ENCODE measurements around the gene RPF1. TPM values are rescaled to one million over a fixed set of nuclear protein-coding genes. Genes with fewer than 3 reads are reported as not detected.

Gene RPF1
- total and polyA plus RNA-seq, 10 of the 15 experiments (the other 5 are each of a cell fraction or from before 2014, with no cell fraction given) = 37.0 to 97.5 (median 56.2) TPM

GRCh38 chr1:84488107-84488506 lies 9.0 kb downstream of the RPF1 start:
- H3K4me3 ChIP-seq = no peak overlapping the region
- no peak overlapping the region for H3K27ac ChIP-seq (ENCODE audit: control insufficient read depth, insufficient read depth)
- POLR2A ChIA-PET = no interaction called here
- no peak overlapping the region for H2AFZ ChIP-seq (ENCODE audit: control insufficient read depth, low read depth, low read length)
- in situ Hi-C loops (cut with MboI) (no loop called here), intact Hi-C loops (cut with micrococcal nuclease; ENCODE audit: unreplicated experiment) (no loop called here)
- peaks cover 0 to 22% of the 10 kb centered on the region in 2 experiments; a peak in 2 of 4 replicates for H3K36me3 ChIP-seq (ENCODE audit: control insufficient read depth in 2 of 2, insufficient read depth in 2 of 2, low read length in 1 of 2)
- ATAC-seq (no peak), DNase-seq (ENCODE audit: low read depth, low spot score) (no peak), FAIRE-seq (no peak)
- no peaks in the 10 kb centered on the region; the same call in 1 of the 2 replicates for H3K4me1 ChIP-seq (ENCODE audit: control insufficient read depth, insufficient read depth, low read length)
- no peaks in the 10 kb centered on the region for H4K20me1 ChIP-seq (ENCODE audit: control insufficient read depth, insufficient read depth)
- SMC1A ChIA-PET (ENCODE audit: uncharacterized antibody, unreplicated experiment) = interaction anchor here (1.1 kb wide), 1 partner anchor 24 kb away, joined by 4 read pairs; no protein-coding TSS in a partner anchor
- no peak overlapping the region for H3K4me2 ChIP-seq (ENCODE audit: control insufficient read depth, insufficient read depth)
- H3K9me3 ChIP-seq (replicated peaks; ENCODE audit: control insufficient read depth, insufficient read depth, low read length) = peaks cover 1% of the 10 kb centered on the region; the same call in 1 of the 3 replicates
- RAD21 ChIA-PET (ENCODE audit: unreplicated experiment) = no interaction called here
- CTCF ChIA-PET = interaction anchor here (1.6 kb wide), 1 partner anchor 18 kb away, joined by 4 read pairs; the partner anchor contains the start of genes GNG5 and SPATA1
- H3K79me2 ChIP-seq (ENCODE audit: control insufficient read depth, insufficient read depth, low read length) = peaks cover 1% of the 10 kb centered on the region
- no TSS peak for BruUV-seq (replicated peaks)
- H3K9ac ChIP-seq (ENCODE audit: control insufficient read depth, insufficient read depth, low read length) = no peak overlapping the region
- no peaks in the 10 kb centered on the region for H3K27me3 ChIP-seq (replicated peaks in 1 of 2; ENCODE audit: control insufficient read depth in 2 of 2, insufficient read depth in 2 of 2, low read length in 1 of 2)
- TF ChIP-seq ASH2L (IDR thresholded peaks at IDR 0.05; ENCODE audit: borderline replicate concordance, low read depth) = no peak
- WGBS (ENCODE audit: insufficient coverage, insufficient replicate concordance, low lambda C conversion rate, missing lambda C conversion rate) = 96% methylated on average over 3 of the region's 3 CpGs

- Histone ChIP-seq H3K9ac (ENCODE audit: control insufficient read depth, insufficient read depth, low read length) (no peak overlapping the region), H3K79me2 (ENCODE audit: control insufficient read depth, insufficient read depth, low read length) (peaks cover 1% of the 10 kb centered on the region), H3K4me2 (ENCODE audit: control insufficient read depth, insufficient read depth) (no peak overlapping the region), H3K9me3 (replicated peaks; ENCODE audit: control insufficient read depth, insufficient read depth, low read length) (peaks cover 1% of the 10 kb centered on the region; the same call in 1 of the 3 replicates), H3K27ac (ENCODE audit: control insufficient read depth, insufficient read depth) (no peak overlapping the region), H3K36me3 (ENCODE audit: control insufficient read depth in 2 of 2, insufficient read depth in 2 of 2, low read length in 1 of 2) (peaks cover 1 to 14% of the 10 kb centered on the region in 2 experiments; a peak in 3 of 4 replicates), H4K20me1 (ENCODE audit: control insufficient read depth, insufficient read depth) (no peaks in the 10 kb centered on the region), H3K4me3 (no peak overlapping the region), H2AFZ (ENCODE audit: control insufficient read depth, low read depth, low read length) (no peak overlapping the region), H3K27me3 (replicated peaks in 1 of 2; ENCODE audit: control insufficient read depth in 2 of 2, insufficient read depth in 2 of 2, low read length in 1 of 2) (no peaks in the 10 kb centered on the region), H3K4me1 (ENCODE audit: control insufficient read depth, insufficient read depth, low read length) (no peaks in the 10 kb centered on the region; the same call in 1 of the 2 replicates)
- no peak for DNase-seq (ENCODE audit: low read depth, low spot score)
- intact Hi-C loops (cut with micrococcal nuclease; ENCODE audit: unreplicated experiment) = no loop called here
- no peak for TF ChIP-seq MYB (IDR thresholded peaks at IDR 0.05; ENCODE audit: borderline replicate concordance, low read depth, low read length)
- no peak for TF ChIP-seq EGR1 (IDR thresholded peaks at IDR 0.05; ENCODE audit: borderline replicate concordance in 1 of 2, low read depth in 2 of 2, low read length in 2 of 2)
- no peak for TF ChIP-seq RCOR1 (conservative IDR thresholded peaks at IDR 0.05; ENCODE audit: low read depth, low read length)
- TF ChIP-seq NFYB (IDR thresholded peaks at IDR 0.05; ENCODE audit: insufficient read depth, low read depth, low read length) = no peak
- TF ChIP-seq ETV6 (conservative IDR thresholded peaks at IDR 0.05 in 1 of 2, IDR thresholded peaks at IDR 0.05 in 1 of 2; ENCODE audit: borderline replicate concordance in 1 of 2, low read depth in 1 of 2) = no peak
- ChIA-PET POLR2A (interaction anchor here (1.3 kb wide), 1 partner anchor 9 kb away, joined by 7 read pairs; no protein-coding TSS in a partner anchor), CTCF (interaction anchor here (1.0 to 2.1 kb wide), 3 partner anchors 8 to 16 kb away, joined by 3 to 7 read pairs (median 3); no protein-coding TSS in a partner anchor), SMC1A (ENCODE audit: uncharacterized antibody, unreplicated experiment) (interaction anchor here (0.7 to 1.0 kb wide), 2 partner anchors 84 to 283 kb away, joined by 3 read pairs; partner anchors contain the start of gene CTBS), RAD21 (ENCODE audit: unreplicated experiment) (interaction anchor here (2.0 kb wide), 1 partner anchor 14 kb away, joined by 6 read pairs; no protein-coding TSS in a partner anchor)
- no peak for FAIRE-seq
- in situ Hi-C loops (cut with MboI) = no loop called here
- ATAC-seq = no peak
- 99% methylated on average over 2 of the region's 2 CpGs for WGBS (ENCODE audit: insufficient coverage, insufficient replicate concordance, low lambda C conversion rate, missing lambda C conversion rate)
- BruUV-seq (replicated peaks) = no TSS peak
Observed at GRCh38 chr1:84489766-84490165, 10.7 kb downstream of the RPF1 start.

All from GM12878 (cell line).